ENCODE measurements around the gene CNOT2. TPM values are rescaled to one million over a fixed set of nuclear protein-coding genes. Genes with fewer than 3 reads are reported as not detected.

CNOT2 gene
- total RNA-seq, 1 donor from 2014 or later = 67.2 TPM

GRCh38 chr12:70244409-70244808, 1.2 kb downstream of the CNOT2 start:
- Mint-ChIP-seq H3K27me3 (ENCODE audit: low read depth, unreplicated experiment) (no peaks in the 10 kb centered on the region), H3K9me3 (ENCODE audit: unreplicated experiment) (no peaks in the 10 kb centered on the region), H3K27ac (ENCODE audit: unreplicated experiment) (peak overlapping the region; percentile 93), H3K36me3 (ENCODE audit: low read depth, unreplicated experiment) (peaks cover 13% of the 10 kb centered on the region), H3K4me3 (ENCODE audit: unreplicated experiment) (peak overlapping the region; percentile 96), H3K4me1 (ENCODE audit: low read depth, unreplicated experiment) (peaks cover 40% of the 10 kb centered on the region)
- Histone ChIP-seq H3K27me3 (ENCODE audit: insufficient read depth, low read length) (no peaks in the 10 kb centered on the region), H3K4me1 (ENCODE audit: insufficient read depth, low read length) (peaks cover 19% of the 10 kb centered on the region), H2AFZ (ENCODE audit: low read depth, low read length) (no peak overlapping the region), H3K4me2 (ENCODE audit: low read length) (peak overlapping the region; percentile 90), H3K27ac (ENCODE audit: low read depth, low read length) (peak overlapping the region; percentile 97), H3K36me3 (ENCODE audit: insufficient read depth, low read length) (peaks cover 9% of the 10 kb centered on the region), H3K9ac (ENCODE audit: low read length) (peak overlapping the region; percentile 96), H3K4me3 (ENCODE audit: insufficient read depth, low read depth, low read length) (peak overlapping the region; percentile 86), H3K9me3 (ENCODE audit: insufficient read depth, low read depth, low read length) (no peaks in the 10 kb centered on the region), H3K79me2 (ENCODE audit: insufficient read depth, low read length) (peaks cover 71% of the 10 kb centered on the region), H4K20me1 (ENCODE audit: insufficient read depth, low read length) (peaks cover 47% of the 10 kb centered on the region)
- no peak for TF ChIP-seq CTCF (IDR thresholded peaks at IDR 0.05; ENCODE audit: insufficient read depth, low read depth, low read length)
- no peak for TF ChIP-seq EZH2 (IDR thresholded peaks at IDR 0.05; ENCODE audit: insufficient read depth, low read length)
- no peak for FAIRE-seq
- no peak for DNase-seq (ENCODE audit: low read depth)

- no peaks in the 10 kb centered on the region for H3K27me3 Mint-ChIP-seq (ENCODE audit: low read depth, unreplicated experiment)
- H3K9me3 Mint-ChIP-seq (ENCODE audit: unreplicated experiment) = no peaks in the 10 kb centered on the region
- peaks cover 44% of the 10 kb centered on the region for H3K4me1 Mint-ChIP-seq (ENCODE audit: low read depth, unreplicated experiment)
- Histone ChIP-seq H3K4me2 (ENCODE audit: low read length) (peak overlapping the region; percentile 90), H3K27me3 (ENCODE audit: insufficient read depth, low read length) (no peaks in the 10 kb centered on the region), H3K4me3 (ENCODE audit: insufficient read depth, low read depth, low read length) (no peak overlapping the region), H3K36me3 (ENCODE audit: insufficient read depth, low read length) (peaks cover 3% of the 10 kb centered on the region), H4K20me1 (ENCODE audit: insufficient read depth, low read length) (peaks cover 56% of the 10 kb centered on the region), H3K9ac (ENCODE audit: low read length) (peak overlapping the region; percentile 21), H3K9me3 (ENCODE audit: insufficient read depth, low read depth, low read length) (no peaks in the 10 kb centered on the region), H3K79me2 (ENCODE audit: insufficient read depth, low read length) (peaks cover 82% of the 10 kb centered on the region), H2AFZ (ENCODE audit: low read depth, low read length) (no peak overlapping the region), H3K27ac (ENCODE audit: low read depth, low read length) (peak overlapping the region; percentile 3), H3K4me1 (ENCODE audit: insufficient read depth, low read length) (peaks cover 19% of the 10 kb centered on the region)
- peak overlapping the region; percentile 36 for H3K27ac Mint-ChIP-seq (ENCODE audit: unreplicated experiment)
- no peak for TF ChIP-seq EZH2 (IDR thresholded peaks at IDR 0.05; ENCODE audit: insufficient read depth, low read length)
- TF ChIP-seq CTCF (IDR thresholded peaks at IDR 0.05; ENCODE audit: insufficient read depth, low read depth, low read length) = no peak
- H3K36me3 Mint-ChIP-seq (ENCODE audit: low read depth, unreplicated experiment) = peaks cover 8% of the 10 kb centered on the region
- peak overlapping the region; percentile 96 for H3K4me3 Mint-ChIP-seq (ENCODE audit: unreplicated experiment)
- DNase-seq (ENCODE audit: low read depth) = no peak
- no peak for FAIRE-seq
These were observed 2.2 kb downstream of the CNOT2 start for GRCh38 chr12:70245458-70245857.

GRCh38 chr12:70246580-70246979, 3.3 kb downstream of the CNOT2 start:
- no peak overlapping the region for H2AFZ ChIP-seq (ENCODE audit: low read depth, low read length)
- peak overlapping the region; percentile 96 for H3K4me3 Mint-ChIP-seq (ENCODE audit: unreplicated experiment)
- no peak for FAIRE-seq
- DNase-seq (ENCODE audit: low read depth) = peak; percentile 45
- peak overlapping the region; percentile 7 for H3K27ac Mint-ChIP-seq (ENCODE audit: unreplicated experiment)
- no peaks in the 10 kb centered on the region for H3K27me3 ChIP-seq (ENCODE audit: insufficient read depth, low read length)
- H3K27ac ChIP-seq (ENCODE audit: low read depth, low read length) = peak overlapping the region; percentile 61
- H4K20me1 ChIP-seq (ENCODE audit: insufficient read depth, low read length) = peaks cover 65% of the 10 kb centered on the region
- peaks cover 2% of the 10 kb centered on the region for H3K36me3 Mint-ChIP-seq (ENCODE audit: low read depth, unreplicated experiment)
- H3K4me1 Mint-ChIP-seq (ENCODE audit: low read depth, unreplicated experiment) = peaks cover 48% of the 10 kb centered on the region
- H3K9me3 Mint-ChIP-seq (ENCODE audit: unreplicated experiment) = no peaks in the 10 kb centered on the region
- H3K9ac ChIP-seq (ENCODE audit: low read length) = peak overlapping the region; percentile 65
- H3K36me3 ChIP-seq (ENCODE audit: insufficient read depth, low read length) = no peaks in the 10 kb centered on the region
- peak overlapping the region; percentile 2 for H3K4me3 ChIP-seq (ENCODE audit: insufficient read depth, low read depth, low read length)
- no peaks in the 10 kb centered on the region for H3K27me3 Mint-ChIP-seq (ENCODE audit: low read depth, unreplicated experiment)
- TF ChIP-seq CTCF (IDR thresholded peaks at IDR 0.05; ENCODE audit: insufficient read depth, low read depth, low read length) = no peak
- no peak for TF ChIP-seq EZH2 (IDR thresholded peaks at IDR 0.05; ENCODE audit: insufficient read depth, low read length)
- no peaks in the 10 kb centered on the region for H3K9me3 ChIP-seq (ENCODE audit: insufficient read depth, low read depth, low read length)
- H3K4me1 ChIP-seq (ENCODE audit: insufficient read depth, low read length) = peaks cover 24% of the 10 kb centered on the region
- peak overlapping the region; percentile 90 for H3K4me2 ChIP-seq (ENCODE audit: low read length)
- H3K79me2 ChIP-seq (ENCODE audit: insufficient read depth, low read length) = peaks cover 93% of the 10 kb centered on the region

Measured in astrocyte (in vitro differentiated cells and primary cell).